ENCODE results near the gene FGF11. TPM values are rescaled to one million over a fixed set of nuclear protein-coding genes. Genes with fewer than 3 reads are reported as not detected.
"Not testable (repeated sequence)": the region's sequence is repeated elsewhere in the genome, so short reads cannot be mapped to it uniquely, and the experiment has no call there.

Gene FGF11
- total RNA-seq, 6 experiments from 2014 or later: 0.10 to 0.31 (median 0.24) TPM; not detected in 3

- peak overlapping the region; percentile 96 for H3K27ac Mint-ChIP-seq
- H3K36me3 Mint-ChIP-seq (ENCODE audit: low read depth): peaks cover 8% of the 10 kb centered on the region
- H3K4me1 Mint-ChIP-seq (ENCODE audit: low read depth): peaks cover 54% of the 10 kb centered on the region
- no peak for DNase-seq
- peaks cover 6% of the 10 kb centered on the region for H3K27me3 Mint-ChIP-seq (ENCODE audit: insufficient read depth)
- no peaks in the 10 kb centered on the region for H3K9me3 Mint-ChIP-seq
- peak overlapping the region; percentile 96 for H3K4me3 Mint-ChIP-seq
- no peak for TF ChIP-seq CTCF (IDR thresholded peaks at IDR 0.05)
Measured at GRCh38 chr17:7476951-7477350, 37.6 kb downstream of the FGF11 start.

- peak overlapping the region; percentile 96 for H3K27ac Mint-ChIP-seq
- peaks cover 8% of the 10 kb centered on the region for H3K36me3 Mint-ChIP-seq (ENCODE audit: low read depth)
- peak overlapping the region; percentile 96 for H3K4me3 Mint-ChIP-seq
- peak; percentile 84 for DNase-seq
- H3K9me3 Mint-ChIP-seq: no peaks in the 10 kb centered on the region
- H3K4me1 Mint-ChIP-seq (ENCODE audit: low read depth): peaks cover 61% of the 10 kb centered on the region
- no peak for TF ChIP-seq CTCF (IDR thresholded peaks at IDR 0.05)
- H3K27me3 Mint-ChIP-seq (ENCODE audit: insufficient read depth): peaks cover 6% of the 10 kb centered on the region; the same call in 1 of the 2 replicates
Measured at GRCh38 chr17:7477392-7478275, 38.3 kb downstream of the FGF11 start.

GRCh38 chr17:7478276-7479212 lies 39.2 kb downstream of the FGF11 start:
- no peak; the same call in 1 of the 2 replicates for TF ChIP-seq CTCF (IDR thresholded peaks at IDR 0.05)
- peaks cover 9% of the 10 kb centered on the region for H3K27me3 Mint-ChIP-seq (ENCODE audit: insufficient read depth)
- peak overlapping the region; percentile 96 for H3K4me3 Mint-ChIP-seq
- DNase-seq: peak; percentile 10
- H3K4me1 Mint-ChIP-seq (ENCODE audit: low read depth): peaks cover 70% of the 10 kb centered on the region
- peaks cover 8% of the 10 kb centered on the region for H3K36me3 Mint-ChIP-seq (ENCODE audit: low read depth)
- H3K9me3 Mint-ChIP-seq: no peaks in the 10 kb centered on the region
- H3K27ac Mint-ChIP-seq: peak overlapping the region; percentile 96

- Mint-ChIP-seq H3K4me1 (ENCODE audit: low read depth) (peaks cover 74% of the 10 kb centered on the region), H3K4me3 (peak within 1 kb of the TSS; percentile 96), H3K9me3 (no peaks in the 10 kb centered on the region), H3K27ac (peak within 1 kb of the TSS; percentile 96), H3K36me3 (ENCODE audit: low read depth) (peaks cover 8% of the 10 kb centered on the region), H3K27me3 (ENCODE audit: insufficient read depth) (peaks cover 16% of the 10 kb centered on the region)
- peak; percentile 17 for DNase-seq
- TF ChIP-seq CTCF (IDR thresholded peaks at IDR 0.05): no peak
Measured at GRCh38 chr17:7479213-7480088, 40.1 kb downstream of the FGF11 start, which contains the start of gene ZBTB4. TSS of gene ZBTB4 (minus strand) at chr17:7479631. CDS start at chr17:7466801, 12,830 bp downstream.

- Mint-ChIP-seq H3K27ac (peak overlapping the region; percentile 96), H3K9me3 (no peaks in the 10 kb centered on the region), H3K4me3 (peak overlapping the region; percentile 91), H3K4me1 (ENCODE audit: low read depth) (peaks cover 76% of the 10 kb centered on the region), H3K27me3 (ENCODE audit: insufficient read depth) (peaks cover 18% of the 10 kb centered on the region), H3K36me3 (ENCODE audit: low read depth) (peaks cover 12% of the 10 kb centered on the region)
- peak; percentile 6 for DNase-seq
- TF ChIP-seq CTCF (IDR thresholded peaks at IDR 0.05): no peak
Measured at GRCh38 chr17:7480089-7480384, 40.7 kb downstream of the FGF11 start.

GRCh38 chr17:7481275-7481674 lies 42.0 kb downstream of the FGF11 start, which contains the start of gene SLC35G6:
TSS of gene SLC35G6 (plus strand) at chr17:7481446. CDS start at chr17:7481517, 71 bp downstream.
- Mint-ChIP-seq H3K27ac (peak within 1 kb of the TSS; percentile 100), H3K4me1 (ENCODE audit: low read depth) (peaks cover 77% of the 10 kb centered on the region)

More at GRCh38 chr17:7481275-7481674, 42.0 kb downstream of the FGF11 start, which contains the start of gene SLC35G6:
- H3K4me3 Mint-ChIP-seq: peak within 1 kb of the TSS; percentile 91
- H3K9me3 Mint-ChIP-seq, DNase-seq: not testable (repeated sequence)
- peaks cover 14% of the 10 kb centered on the region for H3K27me3 Mint-ChIP-seq (ENCODE audit: insufficient read depth)
- H3K36me3 Mint-ChIP-seq (ENCODE audit: low read depth): peaks cover 16% of the 10 kb centered on the region

Data from HFFc6 (cell line).